Islet of Langerhans (tissue), 1 donor: Measurements from ENCODE around the gene HMGA1.
"Not testable (repeated sequence)": the region's sequence is repeated elsewhere in the genome, so short reads cannot be mapped to it uniquely, and the experiment has no call there.

Source experiments
- FAIRE-seq: peaks from one replicate; lab custom pipeline; 2011; peaks lifted over from hg19 to GRCh38; lab: Jason Lieb, UNC

Gene HMGA1

DNA sequence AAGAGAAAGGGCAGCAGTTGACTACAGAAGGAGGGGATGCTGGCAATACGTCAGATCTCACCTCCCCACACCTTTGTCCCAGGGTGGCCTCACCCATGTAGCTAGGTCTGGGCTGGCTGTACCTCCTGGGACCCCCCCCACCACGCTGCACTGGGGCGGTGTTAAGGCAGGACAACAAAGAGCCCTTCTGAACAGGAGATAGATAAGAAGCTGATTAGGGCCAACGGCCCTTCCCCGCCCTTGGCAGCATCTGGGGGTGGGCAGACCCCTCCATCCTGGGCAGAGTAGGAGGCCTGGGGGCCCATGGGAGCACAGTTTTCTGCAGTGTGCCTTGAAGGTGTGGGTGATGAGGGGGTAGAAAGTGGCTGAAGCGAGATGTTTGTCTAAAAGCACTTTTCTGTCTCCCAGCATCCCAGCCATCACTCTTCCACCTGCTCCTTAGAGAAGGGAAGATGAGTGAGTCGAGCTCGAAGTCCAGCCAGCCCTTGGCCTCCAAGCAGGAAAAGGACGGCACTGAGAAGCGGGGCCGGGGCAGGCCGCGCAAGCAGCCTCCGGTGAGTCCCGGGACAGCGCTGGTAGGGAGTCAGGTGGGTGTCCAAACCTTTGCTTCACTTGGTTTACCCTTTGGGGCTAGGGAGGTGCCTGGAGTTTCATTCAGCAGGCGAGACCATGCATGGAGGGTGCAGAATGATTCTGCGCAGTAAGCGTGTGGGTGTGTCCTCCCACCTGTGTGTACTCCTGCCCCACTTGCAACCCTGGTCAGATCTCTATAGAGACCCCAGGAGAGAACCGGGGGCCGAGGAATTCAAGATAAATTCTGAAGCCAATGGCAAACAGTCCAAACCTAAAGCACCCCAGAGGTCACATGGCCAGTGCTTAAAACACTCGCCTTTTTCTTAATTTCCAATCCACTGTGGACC lies 3.9 kb downstream of the HMGA1 start:
- no peak for FAIRE-seq

DNA sequence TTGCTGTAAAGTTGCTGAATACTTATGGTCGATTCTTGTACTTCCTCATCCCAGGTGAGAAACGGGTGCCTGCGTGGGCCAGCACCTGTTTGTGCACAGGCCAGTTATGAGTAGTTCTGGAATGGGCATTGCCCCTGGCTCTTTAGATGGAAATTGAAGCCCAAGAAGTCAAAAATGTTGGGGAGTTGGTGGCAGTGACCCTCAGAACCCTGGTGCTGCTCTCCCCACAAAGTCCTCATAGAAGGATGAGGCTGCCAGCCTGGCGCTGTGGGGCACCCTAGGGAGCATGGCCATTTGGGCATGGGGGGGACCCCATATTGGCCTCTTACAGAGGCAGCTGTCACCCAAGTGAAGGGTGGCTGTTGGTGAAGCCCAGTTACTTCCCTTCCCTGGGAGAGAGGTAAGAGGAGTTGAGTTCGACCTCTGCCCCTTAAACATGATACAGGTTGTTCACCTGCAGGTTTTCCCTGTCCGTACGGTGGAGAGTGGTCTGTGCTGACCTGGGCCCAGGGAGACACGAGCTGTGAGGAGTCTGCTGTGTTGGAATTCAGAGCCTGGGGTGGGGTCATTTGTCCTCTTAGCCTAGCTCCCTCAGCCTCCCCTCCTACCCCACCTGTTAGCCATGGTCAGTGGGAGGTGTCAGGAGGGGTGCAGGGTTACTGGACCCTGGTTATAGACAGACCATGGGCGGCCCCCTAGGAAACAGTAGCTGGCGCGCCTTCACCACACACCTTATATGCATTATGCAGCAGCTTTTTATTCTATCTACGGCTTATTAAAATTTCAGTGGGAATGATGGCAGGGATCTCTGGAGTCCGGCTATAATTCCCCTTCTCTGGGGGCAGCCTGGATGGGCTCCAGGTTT lies 4.9 kb downstream of the HMGA1 start:
- no peak for FAIRE-seq

DNA sequence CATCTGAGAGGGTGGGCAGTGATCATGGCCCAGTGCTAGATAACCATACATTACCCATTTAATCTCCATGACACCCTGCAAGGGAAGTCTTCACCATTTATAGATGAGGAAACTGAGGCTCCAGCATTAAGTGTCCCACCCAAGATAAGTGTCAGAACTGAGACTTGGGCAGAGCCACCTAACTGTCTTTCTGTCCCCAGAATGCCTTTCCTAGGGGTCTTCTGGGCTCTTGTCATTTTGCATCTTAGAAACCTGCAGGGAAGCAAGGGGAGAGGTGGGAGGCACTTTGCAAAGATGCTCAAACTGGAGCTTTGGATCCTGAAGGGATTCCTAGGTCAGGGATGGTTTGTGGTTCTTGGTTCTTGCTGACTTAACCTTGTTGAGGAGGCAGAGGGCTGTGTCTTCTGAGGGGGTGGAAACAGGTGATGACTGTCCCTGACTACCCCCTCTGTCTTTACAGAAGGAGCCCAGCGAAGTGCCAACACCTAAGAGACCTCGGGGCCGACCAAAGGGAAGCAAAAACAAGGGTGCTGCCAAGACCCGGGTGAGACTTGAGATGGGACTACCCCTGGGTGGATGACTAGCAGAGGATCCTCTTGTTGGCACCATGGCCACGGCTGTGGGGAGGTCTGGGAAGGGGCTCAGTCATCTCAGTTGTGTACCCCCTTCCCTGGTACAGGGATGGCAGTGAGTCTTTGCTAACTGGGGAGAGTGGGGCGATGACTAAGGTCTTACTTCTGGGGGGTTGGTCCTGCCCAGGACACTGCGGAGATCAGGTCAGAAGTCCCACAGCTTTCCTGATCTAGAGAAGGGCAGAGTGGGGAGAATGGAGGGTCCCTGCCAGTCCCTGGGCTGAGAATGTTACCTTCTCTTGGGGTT lies 5.8 kb downstream of the HMGA1 start:
- FAIRE-seq, result no peak

DNA sequence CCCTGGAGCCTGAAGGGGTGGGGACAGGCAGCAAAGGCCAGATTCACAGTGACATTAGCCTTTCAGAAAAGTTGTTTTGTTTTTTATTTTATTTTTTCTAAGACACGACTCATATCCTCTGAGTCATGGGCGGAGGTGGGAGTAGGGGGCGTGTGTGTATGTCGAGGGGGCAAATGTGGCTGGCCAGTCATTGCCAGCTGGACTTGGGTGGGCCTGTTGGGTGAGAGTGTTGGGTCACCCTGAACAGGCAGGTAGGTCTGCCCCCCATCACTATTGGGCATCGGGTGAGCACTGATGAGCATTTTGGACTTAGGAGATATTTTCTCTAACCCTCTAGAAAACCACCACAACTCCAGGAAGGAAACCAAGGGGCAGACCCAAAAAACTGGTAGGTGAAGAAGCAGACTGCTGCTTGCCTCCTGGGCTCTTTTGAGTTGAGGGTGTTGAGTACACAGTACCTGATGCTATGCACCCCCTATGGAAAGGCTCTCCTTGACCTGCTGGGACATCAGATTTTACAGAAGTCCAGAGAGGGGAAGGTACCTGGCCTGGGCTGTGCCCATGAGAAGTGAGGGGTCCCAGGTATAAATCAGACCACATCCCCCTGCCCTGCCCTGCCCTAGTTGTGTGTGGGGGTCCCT lies 6.6 kb downstream of the HMGA1 start:
- FAIRE-seq, result no peak

DNA sequence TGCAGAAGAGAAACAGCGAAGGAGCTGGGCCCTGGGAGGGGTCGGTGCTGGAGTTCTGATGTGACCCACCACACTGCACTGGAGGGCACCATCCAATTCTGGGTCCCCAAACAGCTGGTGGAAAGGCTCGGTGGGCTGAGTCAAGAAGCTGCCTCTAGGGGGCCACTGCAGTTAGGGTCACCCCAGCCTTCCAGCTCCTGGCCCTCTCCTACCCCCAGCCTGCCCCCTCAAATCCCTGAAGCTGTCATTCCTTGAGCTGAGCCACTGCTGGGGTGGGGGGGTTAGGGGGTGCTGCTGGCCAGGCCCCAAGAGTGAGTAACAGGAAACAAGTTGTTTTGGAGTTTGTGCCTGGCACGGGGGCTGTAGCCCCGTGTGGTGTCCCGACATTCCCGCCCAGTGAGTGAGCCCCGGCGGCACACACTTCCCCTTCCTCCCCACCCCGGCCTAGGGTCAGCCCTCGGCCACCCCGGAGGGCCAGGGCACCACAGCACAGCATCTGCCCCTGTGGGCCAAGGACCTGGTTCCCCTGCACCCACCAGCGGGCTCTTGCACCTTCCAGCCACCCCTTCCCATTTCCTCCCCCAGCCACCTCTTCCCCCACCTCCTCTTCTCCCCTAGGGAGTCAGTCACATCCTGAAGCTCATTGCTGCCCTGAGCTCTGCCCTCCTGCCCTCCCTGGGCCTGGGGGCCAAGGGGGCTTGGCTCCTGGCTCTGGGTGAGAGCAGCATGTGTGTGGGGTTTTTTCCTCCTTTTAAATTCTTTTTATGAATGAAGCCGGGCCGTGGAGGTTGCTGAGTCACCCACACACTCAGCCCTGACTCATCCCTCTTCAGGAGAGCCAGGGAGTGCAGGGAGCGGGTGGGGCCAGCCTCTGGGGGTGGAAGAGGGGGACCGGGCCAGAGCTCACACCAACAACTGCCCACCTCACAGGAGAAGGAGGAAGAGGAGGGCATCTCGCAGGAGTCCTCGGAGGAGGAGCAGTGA lies 7.5 kb downstream of the HMGA1 start:
- FAIRE-seq, result no peak

DNA sequence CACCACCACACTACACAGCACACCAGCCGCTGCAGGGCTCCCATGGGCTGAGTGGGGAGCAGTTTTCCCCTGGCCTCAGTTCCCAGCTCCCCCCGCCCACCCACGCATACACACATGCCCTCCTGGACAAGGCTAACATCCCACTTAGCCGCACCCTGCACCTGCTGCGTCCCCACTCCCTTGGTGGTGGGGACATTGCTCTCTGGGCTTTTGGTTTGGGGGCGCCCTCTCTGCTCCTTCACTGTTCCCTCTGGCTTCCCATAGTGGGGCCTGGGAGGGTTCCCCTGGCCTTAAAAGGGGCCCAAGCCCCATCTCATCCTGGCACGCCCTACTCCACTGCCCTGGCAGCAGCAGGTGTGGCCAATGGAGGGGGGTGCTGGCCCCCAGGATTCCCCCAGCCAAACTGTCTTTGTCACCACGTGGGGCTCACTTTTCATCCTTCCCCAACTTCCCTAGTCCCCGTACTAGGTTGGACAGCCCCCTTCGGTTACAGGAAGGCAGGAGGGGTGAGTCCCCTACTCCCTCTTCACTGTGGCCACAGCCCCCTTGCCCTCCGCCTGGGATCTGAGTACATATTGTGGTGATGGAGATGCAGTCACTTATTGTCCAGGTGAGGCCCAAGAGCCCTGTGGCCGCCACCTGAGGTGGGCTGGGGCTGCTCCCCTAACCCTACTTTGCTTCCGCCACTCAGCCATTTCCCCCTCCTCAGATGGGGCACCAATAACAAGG lies 8.5 kb downstream of the HMGA1 start:
- not testable (repeated sequence) for FAIRE-seq

DNA sequence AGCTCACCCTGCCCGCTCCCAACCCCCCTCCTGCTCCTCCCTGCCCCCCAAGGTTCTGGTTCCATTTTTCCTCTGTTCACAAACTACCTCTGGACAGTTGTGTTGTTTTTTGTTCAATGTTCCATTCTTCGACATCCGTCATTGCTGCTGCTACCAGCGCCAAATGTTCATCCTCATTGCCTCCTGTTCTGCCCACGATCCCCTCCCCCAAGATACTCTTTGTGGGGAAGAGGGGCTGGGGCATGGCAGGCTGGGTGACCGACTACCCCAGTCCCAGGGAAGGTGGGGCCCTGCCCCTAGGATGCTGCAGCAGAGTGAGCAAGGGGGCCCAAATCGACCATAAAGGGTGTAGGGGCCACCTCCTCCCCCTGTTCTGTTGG lies 9.1 kb downstream of the HMGA1 start:
- not testable (repeated sequence) for FAIRE-seq

DNA sequence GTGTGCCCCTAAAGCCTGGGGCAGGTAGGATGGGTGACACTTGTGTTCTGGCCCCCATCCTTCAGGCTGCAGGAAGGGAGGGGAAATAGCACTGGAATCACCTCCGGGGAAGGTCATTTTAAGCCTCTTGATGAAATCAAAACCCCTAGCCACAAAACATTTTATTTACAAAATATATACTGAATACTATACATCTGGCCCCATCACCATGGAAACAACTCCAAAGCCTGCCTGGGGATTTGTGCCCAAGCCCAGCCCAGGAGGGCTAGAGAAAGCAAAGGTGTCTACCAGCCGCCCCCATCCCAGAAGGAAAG lies 9.5 kb downstream of the HMGA1 start:
- FAIRE-seq, result no peak

DNA sequence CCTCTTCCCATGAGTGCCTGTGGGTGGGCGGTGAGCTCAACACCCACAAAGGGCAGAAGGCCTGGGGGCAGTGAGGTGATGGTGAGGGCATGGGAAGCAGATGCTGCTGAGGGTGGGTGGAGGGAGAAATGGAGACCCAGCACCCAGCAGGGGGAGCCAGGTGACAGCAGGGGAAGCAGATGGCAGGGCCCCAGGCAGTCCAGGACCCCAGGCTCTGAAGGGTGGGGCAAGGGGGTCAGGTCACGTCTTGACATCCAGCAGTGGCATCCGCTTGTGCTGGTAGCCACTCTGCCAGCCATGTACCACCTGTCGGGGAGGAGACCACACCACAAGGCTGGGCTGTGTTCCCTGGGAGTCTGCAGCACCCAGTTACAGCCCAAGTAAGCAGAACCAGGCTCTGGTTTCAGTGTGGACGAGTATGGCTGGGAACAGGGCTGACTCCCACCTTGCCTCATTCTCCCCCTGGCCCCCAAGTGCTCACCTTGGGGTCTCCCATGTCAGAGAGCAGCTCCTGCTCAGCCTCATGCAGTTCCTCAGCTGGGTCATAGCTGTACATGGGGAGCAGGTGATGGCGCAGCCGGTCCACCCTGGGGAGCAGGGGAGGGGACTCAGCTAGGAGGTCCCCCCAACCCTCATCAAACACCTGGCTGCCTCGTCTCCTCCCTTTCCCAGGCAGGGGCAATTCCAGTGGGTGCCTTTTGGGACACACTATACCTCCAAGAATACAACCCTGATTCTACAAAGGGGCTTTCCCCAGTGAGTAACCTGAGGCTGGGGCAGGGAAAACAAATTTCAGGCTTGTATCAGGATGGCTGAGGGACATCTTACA lies 10.1 kb downstream of the HMGA1 start:
- no peak for FAIRE-seq

DNA sequence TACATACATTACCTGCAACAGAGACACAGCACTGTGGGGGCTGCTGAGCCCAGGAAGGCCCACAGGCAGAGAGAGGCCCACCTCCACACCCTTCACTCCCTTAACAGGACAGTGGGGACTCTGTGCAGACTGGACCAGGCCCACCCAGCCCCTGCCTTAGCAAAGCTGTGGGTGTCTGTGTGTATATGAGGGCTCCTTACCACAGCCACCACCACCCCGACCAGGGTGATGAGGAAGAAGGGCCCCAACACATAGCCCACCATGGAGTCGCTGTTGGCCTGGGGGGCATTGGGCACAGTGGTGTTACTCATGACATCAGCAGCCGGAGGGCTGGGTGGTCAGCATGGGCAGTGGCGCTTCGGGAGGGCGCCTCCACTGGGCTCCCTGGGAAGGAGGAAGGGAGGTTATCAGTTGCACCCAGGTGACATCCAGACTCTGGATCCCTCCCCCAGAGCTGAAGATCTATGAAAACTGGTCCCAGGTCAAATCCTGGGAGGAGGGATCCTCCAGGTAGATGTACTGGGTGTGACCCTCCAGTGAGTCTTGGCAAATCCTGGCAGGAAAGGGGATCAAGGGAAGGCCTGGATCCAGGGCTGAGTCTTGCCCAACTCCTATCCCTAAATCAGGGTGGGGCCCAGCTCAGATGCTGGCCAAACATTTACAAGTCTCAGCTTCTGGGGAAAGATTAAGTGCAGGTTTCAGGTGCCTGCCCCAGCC lies 11.0 kb downstream of the HMGA1 start:
- FAIRE-seq, result no peak

DNA sequence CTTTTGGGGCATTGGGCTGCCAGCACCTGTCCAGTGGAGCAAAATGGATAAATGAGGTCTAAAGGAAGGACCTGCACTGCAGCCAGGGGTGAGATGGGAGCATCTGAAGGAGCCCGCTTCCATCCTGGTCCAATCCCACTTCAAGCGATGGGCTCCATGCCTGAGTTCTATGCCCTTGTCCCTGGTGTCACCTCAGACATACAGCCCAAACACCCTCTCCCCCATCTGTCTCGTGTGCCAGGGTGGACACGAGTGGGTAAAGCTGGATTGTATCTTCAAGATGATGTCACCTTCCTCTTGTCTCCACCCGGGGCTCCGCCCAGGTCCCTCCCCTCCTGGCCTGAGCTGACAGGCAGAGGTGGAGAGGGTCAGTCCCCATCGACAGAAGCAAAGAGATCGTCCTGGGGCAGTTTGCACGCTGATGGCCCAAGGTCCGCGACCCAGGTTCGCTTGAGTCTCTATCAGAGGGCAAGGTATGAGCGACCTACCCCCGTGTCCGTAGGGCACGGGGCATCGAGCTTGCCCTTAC lies 11.6 kb downstream of the HMGA1 start:
- FAIRE-seq, result no peak

DNA sequence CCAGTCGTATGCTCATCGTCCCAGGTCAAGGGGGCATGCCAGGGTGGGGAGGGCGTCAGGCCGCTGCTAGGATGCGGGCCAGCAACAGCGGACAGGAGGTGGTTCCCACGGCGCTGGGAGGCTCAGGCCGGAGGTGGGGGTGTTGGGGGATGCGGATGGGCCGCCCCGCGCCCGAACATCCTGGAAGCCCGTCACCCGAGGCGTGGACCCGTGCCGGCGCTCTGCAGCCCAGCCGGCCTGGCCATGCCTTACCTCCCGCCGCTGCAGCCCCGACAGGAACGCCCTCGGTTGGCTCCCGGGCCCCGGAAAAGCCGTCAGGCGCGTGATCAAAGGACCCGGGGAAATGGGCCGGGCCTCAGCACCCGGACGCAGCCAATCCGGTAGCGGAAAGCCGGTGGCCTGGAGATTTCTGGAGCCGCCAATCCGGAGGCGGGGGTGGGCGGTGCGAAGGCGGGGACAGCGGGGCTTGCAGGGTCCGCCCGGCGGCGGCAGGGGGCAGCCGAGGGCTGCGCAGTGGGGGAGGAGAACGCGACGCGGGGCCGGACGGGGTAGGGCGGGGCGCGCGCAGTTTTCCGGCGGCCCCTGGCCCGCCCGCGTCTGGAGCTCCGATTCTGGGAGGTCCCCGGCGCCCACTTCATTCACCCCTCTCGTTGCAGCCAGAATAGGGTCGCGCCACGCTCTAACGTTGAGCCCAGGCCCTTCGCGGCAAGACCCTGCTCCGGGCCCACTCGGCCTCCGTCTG lies 12.2 kb downstream of the HMGA1 start, which contains the start of gene SMIM29:
SMIM29 (minus strand) TSS at position 280 of the 742 bp plus-strand sequence. CDS start 1,215 bp downstream, outside the sequence.
- FAIRE-seq, result no peak

DNA sequence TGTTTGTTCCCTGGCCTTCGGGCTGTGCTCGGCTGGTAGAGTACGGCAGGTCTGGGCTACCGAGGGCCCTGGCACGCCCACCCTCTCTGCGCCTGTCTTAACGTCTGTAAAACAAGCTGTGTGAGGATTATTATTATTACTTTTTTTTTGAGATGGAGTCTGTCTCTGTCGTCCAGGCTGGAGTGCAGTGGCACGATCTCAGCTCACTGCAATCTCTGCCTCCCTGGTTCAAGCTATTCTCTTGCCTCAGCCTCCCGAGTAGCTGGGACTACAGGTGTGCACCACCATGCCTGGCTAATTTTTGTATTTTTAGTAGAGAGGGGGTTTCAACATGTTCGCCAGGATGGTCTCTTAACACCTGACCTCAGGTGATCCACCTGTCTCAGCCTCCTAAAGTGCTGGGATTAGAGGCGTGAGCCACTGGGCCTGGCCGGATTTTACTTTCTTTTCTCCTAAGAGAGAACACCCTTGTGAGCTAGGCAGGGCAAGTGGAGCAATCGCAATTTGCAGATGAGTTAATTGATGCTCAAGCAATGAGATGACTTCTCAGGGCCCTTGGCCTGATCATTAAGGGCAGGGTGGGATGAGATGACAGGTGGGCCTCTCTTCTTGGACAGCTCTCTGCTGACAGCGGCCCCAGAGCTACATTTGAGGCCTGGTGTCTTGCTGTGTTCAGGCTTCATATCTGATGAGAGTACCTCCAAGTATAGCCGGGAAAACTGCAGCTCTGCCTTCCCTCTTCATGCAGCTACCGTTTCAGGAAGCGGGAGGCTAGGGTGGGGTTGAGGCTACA lies 13.0 kb downstream of the HMGA1 start:
- FAIRE-seq, result no peak

DNA sequence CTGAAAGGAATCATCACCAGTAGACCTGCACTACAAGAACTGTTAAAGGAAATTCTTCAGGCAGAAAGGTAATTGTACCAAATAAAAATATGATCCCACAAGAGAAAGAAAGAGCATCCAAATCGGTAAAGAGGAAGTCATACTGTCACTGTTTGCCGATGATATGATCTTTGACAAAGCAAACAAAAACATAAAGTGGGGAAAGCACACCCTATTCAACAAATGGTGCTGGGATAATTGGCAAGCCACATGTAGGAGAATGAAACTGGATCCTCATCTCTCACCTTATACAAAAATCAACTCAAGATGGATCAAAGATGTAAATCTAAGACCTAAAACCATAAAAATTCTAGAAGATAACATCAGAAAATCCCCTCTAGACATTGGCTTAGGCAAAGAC lies 15.7 kb downstream of the HMGA1 start:
- not testable (repeated sequence) for FAIRE-seq

DNA sequence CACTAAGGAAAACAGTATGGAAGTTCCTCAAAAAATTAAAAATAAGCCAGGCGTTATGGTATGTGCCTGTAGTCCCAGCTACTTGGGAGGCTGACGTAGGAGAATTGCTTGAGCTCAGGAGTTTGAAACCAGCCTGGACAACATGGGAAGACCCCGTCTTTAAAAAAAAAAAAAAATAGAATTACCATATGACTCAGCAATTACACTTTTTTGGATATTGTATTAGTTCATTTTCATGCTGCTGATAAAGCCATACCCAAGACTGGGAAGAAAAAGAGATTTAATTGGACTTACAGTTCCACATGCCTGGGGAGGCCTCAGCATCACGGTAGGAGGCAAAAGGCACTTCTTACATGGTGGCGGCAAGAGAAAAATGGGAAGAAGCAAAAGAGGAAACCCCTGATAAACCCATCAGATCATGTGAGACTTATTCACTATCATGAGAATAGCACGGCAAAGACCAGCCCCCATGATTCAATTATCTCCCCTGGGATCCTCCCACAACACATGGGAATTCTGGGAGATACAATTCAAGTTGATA lies 22.9 kb downstream of the HMGA1 start:
- no peak for FAIRE-seq
